ENCODE measurements around the gene HTT. TPM values are rescaled to one million over a fixed set of nuclear protein-coding genes. Genes with fewer than 3 reads are reported as not detected.

The HTT gene
- polyA plus RNA-seq, 2 of the 4 experiments (the other 2 are of a cell fraction): 14.5 to 16.9 TPM

- no peak for FAIRE-seq
- TF ChIP-seq FOSL2 (IDR thresholded peaks at IDR 0.05) (no peak), FOSL2 (CRISPR knock-in tag; IDR thresholded peaks at IDR 0.05) (no peak), SMC3 (IDR thresholded peaks at IDR 0.05) (no peak), RARB (CRISPR knock-in tag; IDR thresholded peaks at IDR 0.05) (no peak), GATA3 (IDR thresholded peaks at IDR 0.05; ENCODE audit: borderline replicate concordance) (no peak), NFE2L2 (conservative IDR thresholded peaks at IDR 0.05; ENCODE audit: low read length) (no peak), POLR2AphosphoS2 (conservative IDR thresholded peaks at IDR 0.05; ENCODE audit: low read length) (no peak), HEYL (CRISPR knock-in tag; IDR thresholded peaks at IDR 0.05) (no peak), MAX (IDR thresholded peaks at IDR 0.05) (no peak), RAD21 (conservative IDR thresholded peaks at IDR 0.05 in 1 of 2, IDR thresholded peaks at IDR 0.05 in 1 of 2) (no peak), HES2 (IDR thresholded peaks at IDR 0.05) (no peak), CBX8 (IDR thresholded peaks at IDR 0.05) (no peak)
- no peak overlapping the region for H3K4me2 ChIP-seq
Observed at GRCh38 chr4:3179126-3179706, 104.7 kb downstream of the HTT start.

GRCh38 chr4:3183008-3183407, 108.5 kb downstream of the HTT start:
- no peak overlapping the region for H3K4me3 ChIP-seq
- no peak for TF ChIP-seq NFE2L2 (conservative IDR thresholded peaks at IDR 0.05; ENCODE audit: low read length)
- no peak for TF ChIP-seq ZNF302 (CRISPR knock-in tag; IDR thresholded peaks at IDR 0.05)
- TF ChIP-seq NPAS2 (CRISPR knock-in tag; IDR thresholded peaks at IDR 0.05; ENCODE audit: borderline replicate concordance): no peak
- TF ChIP-seq KDM5A (IDR thresholded peaks at IDR 0.05): no peak
- TF ChIP-seq E2F6 (IDR thresholded peaks at IDR 0.05; ENCODE audit: borderline replicate concordance, low read depth): no peak
- no peak for TF ChIP-seq MAX (IDR thresholded peaks at IDR 0.05)
- no peak for TF ChIP-seq HEYL (CRISPR knock-in tag; IDR thresholded peaks at IDR 0.05)
- no peak for TF ChIP-seq POLR2A (IDR thresholded peaks at IDR 0.05; ENCODE audit: low read length)
- no peak for TF ChIP-seq SREBF2 (IDR thresholded peaks at IDR 0.05)
- TF ChIP-seq TFCP2L1 (CRISPR knock-in tag; IDR thresholded peaks at IDR 0.05): no peak
- no peak for TF ChIP-seq JUN (IDR thresholded peaks at IDR 0.05)
- TF ChIP-seq JUNB (IDR thresholded peaks at IDR 0.05): no peak
- no peak for TF ChIP-seq KDM1A (IDR thresholded peaks at IDR 0.05; ENCODE audit: low read depth)
- TF ChIP-seq GATA3 (IDR thresholded peaks at IDR 0.05; ENCODE audit: borderline replicate concordance): no peak
- TF ChIP-seq, protein P1, sequence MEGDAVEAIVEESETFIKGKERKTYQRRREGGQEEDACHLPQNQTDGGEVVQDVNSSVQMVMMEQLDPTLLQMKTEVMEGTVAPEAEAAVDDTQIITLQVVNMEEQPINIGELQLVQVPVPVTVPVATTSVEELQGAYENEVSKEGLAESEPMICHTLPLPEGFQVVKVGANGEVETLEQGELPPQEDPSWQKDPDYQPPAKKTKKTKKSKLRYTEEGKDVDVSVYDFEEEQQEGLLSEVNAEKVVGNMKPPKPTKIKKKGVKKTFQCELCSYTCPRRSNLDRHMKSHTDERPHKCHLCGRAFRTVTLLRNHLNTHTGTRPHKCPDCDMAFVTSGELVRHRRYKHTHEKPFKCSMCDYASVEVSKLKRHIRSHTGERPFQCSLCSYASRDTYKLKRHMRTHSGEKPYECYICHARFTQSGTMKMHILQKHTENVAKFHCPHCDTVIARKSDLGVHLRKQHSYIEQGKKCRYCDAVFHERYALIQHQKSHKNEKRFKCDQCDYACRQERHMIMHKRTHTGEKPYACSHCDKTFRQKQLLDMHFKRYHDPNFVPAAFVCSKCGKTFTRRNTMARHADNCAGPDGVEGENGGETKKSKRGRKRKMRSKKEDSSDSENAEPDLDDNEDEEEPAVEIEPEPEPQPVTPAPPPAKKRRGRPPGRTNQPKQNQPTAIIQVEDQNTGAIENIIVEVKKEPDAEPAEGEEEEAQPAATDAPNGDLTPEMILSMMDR (IDR thresholded peaks at IDR 0.05): no peak
- TF ChIP-seq EHF (CRISPR knock-in tag; IDR thresholded peaks at IDR 0.05): no peak
- TF ChIP-seq FOSL2 (IDR thresholded peaks at IDR 0.05): no peak
- no peak for TF ChIP-seq FOSL2 (CRISPR knock-in tag; IDR thresholded peaks at IDR 0.05)
- no peak for TF ChIP-seq REST (IDR thresholded peaks at IDR 0.05)
- ChIA-PET CTCF (no interaction called here), POLR2A (no interaction called here)
- FAIRE-seq (no peak), DNase-seq (ENCODE audit: low read depth in 1 of 2, low spot score in 1 of 2) (no peak), ATAC-seq (no peak)
- no peak overlapping the region for H3K27ac ChIP-seq
- H3K4me1 ChIP-seq: no peaks in the 10 kb centered on the region
- H3K4me2 ChIP-seq: no peak overlapping the region
- H3K9me3 ChIP-seq: no peaks in the 10 kb centered on the region
- WGBS (ENCODE audit: missing lambda C conversion rate): 90% methylated on average over 4 of the region's 4 CpGs

More at GRCh38 chr4:3179126-3179706, 104.7 kb downstream of the HTT start:
- no peak for DNase-seq (ENCODE audit: low read depth in 1 of 2, low spot score in 1 of 2)
- Histone ChIP-seq H3K9me3 (no peaks in the 10 kb centered on the region), H3K4me1 (no peaks in the 10 kb centered on the region), H3K4me3 (no peak overlapping the region), H3K27ac (no peak overlapping the region)
- no peak for ATAC-seq
- 85% methylated on average over 11 of the region's 12 CpGs for WGBS (ENCODE audit: missing lambda C conversion rate)
- ChIA-PET POLR2A (no interaction called here), CTCF (no interaction called here)
